Measurements from ENCODE around the gene CADPS2. TPM values are rescaled to one million over a fixed set of nuclear protein-coding genes. Genes with fewer than 3 reads are reported as not detected.

The CADPS2 gene
- total RNA-seq, 4 donors from 2014 or later = 27.3 to 154 (median 114) TPM

DNA sequence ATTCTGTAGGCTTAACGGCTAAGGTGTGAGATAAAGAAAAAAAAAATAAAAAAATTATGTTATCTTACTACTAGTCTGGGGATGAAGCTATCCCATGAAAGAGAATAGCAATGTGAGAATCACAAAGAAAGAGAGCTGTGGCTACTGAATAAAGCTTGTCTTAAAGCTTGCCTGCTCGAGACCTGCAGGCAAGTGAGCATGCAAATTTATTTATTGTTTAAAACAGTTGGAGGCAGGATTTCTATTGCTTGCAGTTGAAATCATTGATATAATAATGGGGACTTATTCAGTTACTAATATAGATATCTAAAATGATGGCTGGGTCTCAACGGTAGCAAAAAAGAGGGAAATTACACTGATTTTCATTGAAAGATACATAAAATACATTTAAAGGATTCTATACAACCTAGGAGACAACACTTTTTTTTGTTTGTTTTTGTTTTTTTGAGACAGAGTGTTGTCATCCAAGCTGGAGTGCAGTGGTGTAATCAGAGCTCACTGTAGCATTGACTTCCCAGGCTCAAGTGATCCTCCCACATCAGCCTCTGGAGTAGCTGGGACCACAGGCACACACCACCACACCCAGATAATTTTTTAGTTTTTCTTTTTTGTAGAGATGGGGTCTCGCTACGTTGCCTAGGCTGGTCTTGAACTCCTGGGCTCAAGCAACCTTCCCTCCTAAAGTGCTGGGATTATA lies 437.2 kb downstream of the CADPS2 start:
- no peaks in the 10 kb centered on the region for H3K9me3 ChIP-seq
- H3K27me3 ChIP-seq = no peaks in the 10 kb centered on the region
- intact Hi-C loops (cut with DNase I) = no loop called here
- H3K36me3 ChIP-seq = peaks cover 6 to 7% (median 7%) of the 10 kb centered on the region in 4 donors
- H3K4me3 ChIP-seq = no peak overlapping the region
- 84% methylated on average over 5 of the region's 5 CpGs for WGBS
- TF ChIP-seq CTCF (IDR thresholded peaks at IDR 0.05) (no peak), EP300 (IDR thresholded peaks at IDR 0.05) (no peak), POLR2AphosphoS5 (IDR thresholded peaks at IDR 0.05) (no peak), POLR2A (IDR thresholded peaks at IDR 0.05; ENCODE audit: low read depth) (no peak)
- no peaks in the 10 kb centered on the region for H3K4me1 ChIP-seq
- no peak overlapping the region for H3K27ac ChIP-seq (replicated peaks in 1 of 4)
- no peak for DNase-seq (ENCODE audit: extremely low spot score)

DNA sequence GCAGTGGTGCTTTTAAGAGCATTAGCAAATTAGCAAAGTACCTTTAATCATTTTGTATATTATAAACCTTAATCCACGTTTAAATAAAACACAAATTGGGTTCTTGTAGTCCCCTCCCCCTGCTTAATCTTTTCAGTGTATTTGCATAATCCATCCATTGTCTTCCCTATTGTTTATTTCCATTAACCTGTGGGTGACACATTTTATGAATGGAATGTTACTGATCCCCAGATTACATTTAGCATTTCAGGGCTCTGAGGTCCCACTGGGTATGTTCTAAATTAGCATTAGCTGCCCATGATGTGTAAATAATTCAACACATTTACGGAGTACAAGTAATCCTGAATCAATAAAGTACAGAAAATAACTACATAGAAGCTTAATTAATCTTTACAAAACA lies 443.3 kb downstream of the CADPS2 start:
- no peak for DNase-seq (ENCODE audit: extremely low spot score)
- Histone ChIP-seq H3K27me3 (no peaks in the 10 kb centered on the region), H3K27ac (replicated peaks in 1 of 4) (no peak overlapping the region), H3K36me3 (peaks cover 0 to 5% (median 0%) of the 10 kb centered on the region in 4 donors), H3K9me3 (no peaks in the 10 kb centered on the region), H3K4me3 (no peak overlapping the region), H3K4me1 (no peaks in the 10 kb centered on the region)
- intact Hi-C loops (cut with DNase I) = no loop called here
- TF ChIP-seq CTCF (IDR thresholded peaks at IDR 0.05) (no peak), POLR2A (IDR thresholded peaks at IDR 0.05; ENCODE audit: low read depth) (no peak)
- 49% methylated on average over 2 of the region's 2 CpGs for WGBS

- H3K27me3 ChIP-seq = no peaks in the 10 kb centered on the region
- peaks cover 0 to 5% (median 0%) of the 10 kb centered on the region in 4 donors for H3K36me3 ChIP-seq
- no peak overlapping the region for H3K27ac ChIP-seq (replicated peaks in 1 of 4)
- intact Hi-C loops (cut with DNase I) = no loop called here
- WGBS = 81% methylated on average over 1 of the region's 1 CpG
- no peaks in the 10 kb centered on the region for H3K4me1 ChIP-seq
- no peak for DNase-seq (ENCODE audit: extremely low spot score)
- no peak overlapping the region for H3K4me3 ChIP-seq
- H3K9me3 ChIP-seq = no peaks in the 10 kb centered on the region
- TF ChIP-seq EP300 (IDR thresholded peaks at IDR 0.05) (no peak), POLR2AphosphoS5 (IDR thresholded peaks at IDR 0.05) (no peak), CTCF (IDR thresholded peaks at IDR 0.05) (no peak), POLR2A (IDR thresholded peaks at IDR 0.05; ENCODE audit: low read depth) (no peak)
Observed at GRCh38 chr7:122438492-122438891, 447.8 kb downstream of the CADPS2 start.

DNA sequence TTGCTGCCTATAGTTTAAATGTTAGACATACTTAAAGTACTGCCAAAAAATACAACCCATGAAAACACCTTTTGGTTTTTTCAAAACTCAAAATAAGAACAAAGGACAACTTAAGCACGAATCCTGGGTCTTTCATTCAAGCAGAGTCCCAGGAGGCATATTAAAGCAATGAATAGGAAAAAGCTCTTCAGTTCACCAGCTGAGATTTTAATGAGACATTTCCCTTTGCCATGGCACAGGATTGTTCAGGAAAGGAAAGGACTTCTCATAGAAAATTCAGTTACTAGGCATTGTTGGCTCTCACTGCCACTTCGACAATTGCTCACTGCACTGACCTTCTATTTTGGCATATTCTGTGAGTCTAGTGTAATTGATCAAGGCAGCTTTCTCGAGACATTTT lies 448.3 kb downstream of the CADPS2 start:
- Histone ChIP-seq H3K9me3 (no peaks in the 10 kb centered on the region), H3K27me3 (no peaks in the 10 kb centered on the region), H3K27ac (replicated peaks in 1 of 4) (no peak overlapping the region), H3K36me3 (peaks cover 0 to 5% (median 0%) of the 10 kb centered on the region in 4 donors), H3K4me3 (no peak overlapping the region), H3K4me1 (no peaks in the 10 kb centered on the region)
- TF ChIP-seq POLR2AphosphoS5 (IDR thresholded peaks at IDR 0.05) = no peak
- no peak for TF ChIP-seq EP300 (IDR thresholded peaks at IDR 0.05)
- no peak for TF ChIP-seq POLR2A (IDR thresholded peaks at IDR 0.05; ENCODE audit: low read depth)
- TF ChIP-seq CTCF (IDR thresholded peaks at IDR 0.05) = no peak
- 66% methylated on average over 3 of the region's 3 CpGs for WGBS
- DNase-seq (ENCODE audit: extremely low spot score) = no peak
- intact Hi-C loops (cut with DNase I) = no loop called here

DNA sequence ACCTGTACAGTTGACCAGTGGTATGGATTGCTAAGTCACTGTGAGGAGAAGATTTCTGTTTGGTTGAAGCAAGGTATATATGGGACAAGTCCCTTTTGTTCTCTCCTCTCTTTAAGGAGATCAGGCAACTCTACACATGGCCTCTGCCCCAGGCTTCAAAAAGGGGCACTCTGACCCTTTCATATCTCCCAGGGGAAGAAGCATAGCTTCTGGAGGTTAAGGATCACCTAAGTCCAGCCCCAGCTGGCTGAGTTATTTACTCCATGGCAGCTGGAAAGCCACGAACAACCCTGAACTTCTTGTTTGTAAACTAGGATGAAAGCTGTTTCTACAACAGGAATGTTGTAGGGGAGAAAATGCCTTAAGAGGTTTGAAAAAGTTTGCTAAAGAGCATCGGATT lies 452.5 kb downstream of the CADPS2 start:
- no peak for DNase-seq (ENCODE audit: extremely low spot score)
- Histone ChIP-seq H3K4me3 (no peak overlapping the region), H3K36me3 (no peaks in the 10 kb centered on the region), H3K27me3 (no peaks in the 10 kb centered on the region), H3K27ac (replicated peaks in 1 of 4) (no peak overlapping the region), H3K4me1 (peaks cover 0 to 16% (median 9%) of the 10 kb centered on the region in 4 donors), H3K9me3 (no peaks in the 10 kb centered on the region)
- WGBS = 69% methylated on average over 2 of the region's 2 CpGs
- intact Hi-C loops (cut with DNase I) = no loop called here
- TF ChIP-seq POLR2AphosphoS5 (IDR thresholded peaks at IDR 0.05) (no peak), EP300 (IDR thresholded peaks at IDR 0.05) (no peak), CTCF (IDR thresholded peaks at IDR 0.05) (no peak), POLR2A (IDR thresholded peaks at IDR 0.05; ENCODE audit: low read depth) (no peak)
